ENCODE measurements around the gene PAPPA.

The PAPPA gene

DNA sequence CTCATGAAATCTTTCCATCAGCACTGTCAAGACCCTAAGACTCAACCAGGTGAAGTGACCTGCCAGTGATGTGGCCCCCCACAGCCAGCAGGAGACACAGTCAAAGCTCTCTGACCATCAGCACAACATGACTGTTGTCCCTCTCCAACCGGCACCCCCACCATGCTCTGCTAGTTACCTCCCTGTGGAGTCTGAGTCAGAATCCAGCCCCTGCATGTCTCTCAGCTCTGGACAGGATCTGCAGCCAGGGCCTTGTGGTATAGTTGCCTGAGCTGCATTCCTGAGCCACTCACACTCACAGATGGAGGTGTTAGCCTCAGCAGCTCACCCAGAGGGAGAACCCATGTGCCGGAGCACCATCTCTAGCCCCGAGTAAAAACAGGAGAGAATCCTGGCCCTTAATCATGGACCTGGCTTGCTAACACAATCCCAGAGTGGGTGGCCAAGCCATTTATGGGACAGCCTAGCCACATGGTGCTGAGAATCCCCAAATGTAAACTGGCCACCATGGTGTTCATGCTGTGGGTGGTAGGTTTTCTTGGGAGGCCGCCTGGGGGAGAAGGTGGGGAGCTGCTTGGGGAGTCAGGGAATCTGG is 237.8 kb downstream of the PAPPA start:
- peak; percentile 87 for DNase-seq
- Histone ChIP-seq H3K27ac (no peak overlapping the region), H3K27me3 (replicated peaks) (no peaks in the 10 kb centered on the region), H3K36me3 (replicated peaks) (peaks cover 89% of the 10 kb centered on the region), H3K4me3 (ENCODE audit: low read depth, low read length) (no peak overlapping the region)
- TF ChIP-seq, protein P1, sequence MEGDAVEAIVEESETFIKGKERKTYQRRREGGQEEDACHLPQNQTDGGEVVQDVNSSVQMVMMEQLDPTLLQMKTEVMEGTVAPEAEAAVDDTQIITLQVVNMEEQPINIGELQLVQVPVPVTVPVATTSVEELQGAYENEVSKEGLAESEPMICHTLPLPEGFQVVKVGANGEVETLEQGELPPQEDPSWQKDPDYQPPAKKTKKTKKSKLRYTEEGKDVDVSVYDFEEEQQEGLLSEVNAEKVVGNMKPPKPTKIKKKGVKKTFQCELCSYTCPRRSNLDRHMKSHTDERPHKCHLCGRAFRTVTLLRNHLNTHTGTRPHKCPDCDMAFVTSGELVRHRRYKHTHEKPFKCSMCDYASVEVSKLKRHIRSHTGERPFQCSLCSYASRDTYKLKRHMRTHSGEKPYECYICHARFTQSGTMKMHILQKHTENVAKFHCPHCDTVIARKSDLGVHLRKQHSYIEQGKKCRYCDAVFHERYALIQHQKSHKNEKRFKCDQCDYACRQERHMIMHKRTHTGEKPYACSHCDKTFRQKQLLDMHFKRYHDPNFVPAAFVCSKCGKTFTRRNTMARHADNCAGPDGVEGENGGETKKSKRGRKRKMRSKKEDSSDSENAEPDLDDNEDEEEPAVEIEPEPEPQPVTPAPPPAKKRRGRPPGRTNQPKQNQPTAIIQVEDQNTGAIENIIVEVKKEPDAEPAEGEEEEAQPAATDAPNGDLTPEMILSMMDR (IDR thresholded peaks at IDR 0.05; ENCODE audit: low read depth, low read length, missing control alignments) = no peak
- in situ Hi-C loops (cut with HindIII; ENCODE audit: low pct_ligation_motif_present, low sequenced_read_pairs) = no loop called here

DNA sequence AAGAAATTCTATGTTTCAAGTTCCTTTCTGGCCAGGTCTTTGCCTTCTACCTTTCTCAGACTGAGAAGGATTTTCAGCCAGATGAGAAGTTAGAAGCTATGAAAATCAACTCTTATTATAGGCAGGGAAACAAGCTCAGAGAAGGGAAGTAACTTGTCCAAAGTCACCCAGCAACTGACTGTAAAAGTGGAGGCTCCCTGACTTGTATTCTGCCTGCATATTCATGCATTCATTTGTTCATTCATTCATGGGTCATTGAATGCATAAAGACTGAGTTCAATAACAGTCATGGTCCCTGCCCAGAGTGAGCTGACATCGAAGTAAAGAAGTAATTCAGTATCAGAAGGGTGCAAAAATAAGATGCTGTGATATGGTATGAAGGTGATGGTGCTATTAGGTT is 239.6 kb downstream of the PAPPA start:
- in situ Hi-C loops (cut with HindIII; ENCODE audit: low pct_ligation_motif_present, low sequenced_read_pairs) = no loop called here
- peaks cover 89% of the 10 kb centered on the region for H3K36me3 ChIP-seq (replicated peaks)
- no peak overlapping the region for H3K4me3 ChIP-seq (ENCODE audit: low read depth, low read length)

DNA sequence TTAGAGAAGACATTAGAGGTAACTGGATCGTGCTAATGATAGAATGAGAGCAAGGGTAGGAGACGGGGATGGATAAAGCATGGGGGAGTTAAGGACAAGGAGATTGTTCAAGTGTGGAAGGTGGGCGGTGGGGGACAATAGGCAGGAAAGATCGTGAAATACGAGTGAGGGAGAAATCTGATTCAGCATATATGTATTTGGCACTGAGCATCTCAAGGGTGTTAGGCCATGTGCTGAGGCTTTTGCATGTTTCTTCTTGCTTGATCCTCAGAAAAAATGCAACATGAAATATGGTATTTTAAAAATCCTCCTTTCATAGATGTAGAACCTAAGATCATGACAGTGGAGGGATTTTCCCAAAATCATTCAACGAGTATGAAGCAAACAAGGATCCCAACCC is 240.5 kb downstream of the PAPPA start:
- in situ Hi-C loops (cut with HindIII; ENCODE audit: low pct_ligation_motif_present, low sequenced_read_pairs) = no loop called here
- no peak overlapping the region for H3K4me3 ChIP-seq (ENCODE audit: low read depth, low read length)
- no peak for DNase-seq

More for the DNA sequence above, 239.6 kb downstream of the PAPPA start:
- Histone ChIP-seq H3K27ac (no peak overlapping the region), H3K27me3 (replicated peaks) (no peaks in the 10 kb centered on the region)
- TF ChIP-seq, protein P1 (IDR thresholded peaks at IDR 0.05; ENCODE audit: low read depth, low read length, missing control alignments) = no peak
- DNase-seq = no peak

DNA sequence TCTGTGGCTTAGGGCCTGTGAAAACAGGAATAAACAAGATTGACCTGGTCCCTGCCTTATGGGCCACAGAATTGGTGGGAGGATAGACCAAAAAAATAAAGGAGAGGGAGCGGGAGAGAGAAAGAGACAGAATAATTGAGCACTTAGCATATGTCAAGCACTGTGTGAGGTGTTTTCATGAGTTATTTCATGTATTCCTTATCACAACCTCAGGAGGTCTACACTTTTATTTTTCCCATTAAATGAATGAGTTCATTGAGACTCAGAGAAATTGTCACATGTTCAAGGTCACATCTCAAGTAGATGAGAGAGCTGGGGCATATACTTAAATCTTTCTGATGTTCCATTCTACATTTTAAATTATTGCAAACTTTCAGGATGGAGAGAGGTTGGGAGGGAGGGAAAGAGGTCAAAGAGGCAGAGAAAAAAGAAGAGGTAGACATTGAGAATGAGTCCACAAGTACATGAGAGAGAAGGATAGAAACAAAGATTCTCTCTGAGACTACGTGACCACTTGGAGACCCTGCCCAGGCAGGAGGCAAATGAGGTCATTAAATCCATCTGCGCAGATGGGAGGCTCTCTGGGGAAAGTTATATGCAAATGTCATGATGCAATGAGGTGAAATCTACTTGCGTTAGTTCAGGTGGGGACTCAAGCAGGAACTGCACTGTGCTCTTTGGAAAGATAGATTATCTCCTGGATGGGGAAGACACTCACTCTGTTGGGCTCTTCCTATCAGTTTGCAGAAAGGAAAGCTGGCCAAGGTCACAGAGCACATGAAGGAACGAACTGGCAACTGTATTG is 241.5 kb downstream of the PAPPA start:
- Histone ChIP-seq H3K36me3 (replicated peaks) (peaks cover 88% of the 10 kb centered on the region), H3K27me3 (replicated peaks) (no peaks in the 10 kb centered on the region), H3K4me3 (ENCODE audit: low read depth, low read length) (no peak overlapping the region), H3K27ac (no peak overlapping the region)
- TF ChIP-seq, protein P1 (IDR thresholded peaks at IDR 0.05; ENCODE audit: low read depth, low read length, missing control alignments) = no peak
- in situ Hi-C loops (cut with HindIII; ENCODE audit: low pct_ligation_motif_present, low sequenced_read_pairs) = no loop called here
- DNase-seq = no peak

More for the DNA sequence above, 240.5 kb downstream of the PAPPA start:
- H3K27me3 ChIP-seq (replicated peaks) = no peaks in the 10 kb centered on the region
- TF ChIP-seq, protein P1 (IDR thresholded peaks at IDR 0.05; ENCODE audit: low read depth, low read length, missing control alignments) = no peak
- peaks cover 89% of the 10 kb centered on the region for H3K36me3 ChIP-seq (replicated peaks)
- no peak overlapping the region for H3K27ac ChIP-seq

DNA sequence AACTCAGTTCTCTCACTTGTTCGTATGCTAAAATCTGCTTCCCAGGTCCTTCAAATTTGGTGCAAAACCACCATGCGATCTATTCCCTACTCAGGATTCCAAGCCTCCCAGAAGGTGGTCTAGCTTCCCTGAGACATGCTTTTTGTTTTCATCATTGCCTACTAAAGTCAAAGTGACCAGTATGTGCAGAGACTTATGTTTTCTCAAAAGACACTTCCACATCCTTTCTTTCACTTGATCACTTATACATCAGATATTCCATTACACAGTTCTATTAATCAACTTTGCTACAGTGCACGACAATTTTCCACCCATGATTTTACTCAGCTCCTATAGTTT is 242.1 kb downstream of the PAPPA start:
- Histone ChIP-seq H3K36me3 (replicated peaks) (peaks cover 87% of the 10 kb centered on the region), H3K27me3 (replicated peaks) (no peaks in the 10 kb centered on the region), H3K27ac (no peak overlapping the region), H3K4me3 (ENCODE audit: low read depth, low read length) (no peak overlapping the region)
- in situ Hi-C loops (cut with HindIII; ENCODE audit: low pct_ligation_motif_present, low sequenced_read_pairs) = no loop called here
- TF ChIP-seq, protein P1 (IDR thresholded peaks at IDR 0.05; ENCODE audit: low read depth, low read length, missing control alignments) = no peak
- DNase-seq = no peak

Data from brain microvascular endothelial cell (primary cell).